ENCODE data around the gene VGLL3.
"Not testable (repeated sequence)": the region's sequence is repeated elsewhere in the genome, so short reads cannot be mapped to it uniquely, and the experiment has no call there.

VGLL3 gene, protein sequence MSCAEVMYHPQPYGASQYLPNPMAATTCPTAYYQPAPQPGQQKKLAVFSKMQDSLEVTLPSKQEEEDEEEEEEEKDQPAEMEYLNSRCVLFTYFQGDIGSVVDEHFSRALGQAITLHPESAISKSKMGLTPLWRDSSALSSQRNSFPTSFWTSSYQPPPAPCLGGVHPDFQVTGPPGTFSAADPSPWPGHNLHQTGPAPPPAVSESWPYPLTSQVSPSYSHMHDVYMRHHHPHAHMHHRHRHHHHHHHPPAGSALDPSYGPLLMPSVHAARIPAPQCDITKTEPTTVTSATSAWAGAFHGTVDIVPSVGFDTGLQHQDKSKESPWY

GRCh38 chr3:86990734-86991481, at the start of gene VGLL3:
Gene VGLL3, minus strand, starts transcription at chr3:86991149. Its CDS starts 406 bp downstream, at chr3:86990743.
- DNase-seq (ENCODE audit: low read depth in 1 of 2, low spot score in 1 of 2), result peak in 1 of 2 experiments; percentile 31
- in situ Hi-C loops (cut with HindIII; ENCODE audit: low pct_unique_long_range_greater_than_20kb, low sequenced_read_pairs), result no loop called here
- no peak for TF ChIP-seq JUND (IDR thresholded peaks at IDR 0.05; ENCODE audit: low read depth)

DNA sequence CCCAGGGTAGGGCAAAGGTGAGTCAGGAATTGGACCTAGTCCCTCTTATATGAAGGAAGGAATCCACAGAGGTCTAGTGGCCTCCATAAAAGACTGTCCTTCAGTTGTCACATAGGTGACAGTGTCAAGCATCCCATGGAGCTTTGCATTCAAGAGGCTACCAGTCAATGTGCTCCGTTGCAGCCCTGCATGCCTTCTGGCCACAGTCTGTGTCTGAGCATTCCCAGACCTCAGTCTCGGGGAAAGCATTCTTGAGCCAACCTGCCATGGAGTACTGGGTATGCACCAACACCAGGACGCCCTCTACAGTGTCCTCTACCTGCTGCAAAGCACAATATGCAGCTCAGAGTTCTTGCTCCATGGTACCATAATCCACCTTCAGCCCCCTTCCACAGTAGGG, 46.7 kb upstream of the VGLL3 start:
- in situ Hi-C loops (cut with HindIII; ENCODE audit: low pct_unique_long_range_greater_than_20kb, low sequenced_read_pairs), result no loop called here
- no peak for TF ChIP-seq JUND (IDR thresholded peaks at IDR 0.05; ENCODE audit: low read depth)
- DNase-seq (ENCODE audit: low read depth in 1 of 2, low spot score in 1 of 2), result no peak

DNA sequence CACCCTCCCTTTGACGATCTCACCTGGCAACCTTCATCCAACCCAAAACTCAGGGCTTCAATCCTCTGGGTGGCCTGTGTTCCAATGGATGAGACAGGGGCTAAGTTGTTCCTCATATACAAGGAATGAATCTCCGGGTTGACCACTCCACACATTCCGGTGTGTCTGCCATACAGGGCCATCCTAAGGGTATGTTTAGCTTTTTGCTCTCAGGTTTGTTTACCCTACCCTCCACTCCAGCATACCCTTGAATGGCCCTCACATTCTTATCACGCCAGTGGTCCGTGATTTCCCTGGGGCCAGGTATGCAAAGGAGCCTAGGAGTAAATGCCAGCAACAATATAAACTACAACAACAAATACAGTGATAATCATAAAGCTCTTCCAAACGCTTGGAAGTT, 45.7 kb upstream of the VGLL3 start:
- in situ Hi-C loops (cut with HindIII; ENCODE audit: low pct_unique_long_range_greater_than_20kb, low sequenced_read_pairs), result no loop called here
- DNase-seq (ENCODE audit: low read depth in 1 of 2, low spot score in 1 of 2), result no peak

DNA sequence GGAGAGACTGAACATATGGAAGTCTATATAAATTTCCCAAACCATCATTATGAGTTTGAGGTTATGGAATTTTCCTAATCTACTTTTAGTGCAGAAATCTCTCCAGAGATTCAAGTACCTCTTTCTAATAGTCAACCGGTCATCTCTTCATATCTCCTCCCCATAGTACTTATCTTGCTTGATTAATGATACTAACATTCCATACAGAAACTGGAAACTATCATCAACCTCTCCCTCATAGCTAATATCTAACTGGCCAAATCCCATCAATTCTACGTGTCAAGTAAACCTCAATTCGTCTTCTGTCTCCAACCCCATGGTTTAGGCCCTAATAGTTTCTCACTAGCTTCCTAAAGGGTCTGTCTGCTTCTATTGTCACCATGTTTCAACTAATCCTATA, 44.4 kb upstream of the VGLL3 start:
- in situ Hi-C loops (cut with HindIII; ENCODE audit: low pct_unique_long_range_greater_than_20kb, low sequenced_read_pairs), result no loop called here
- no peak for DNase-seq (ENCODE audit: low read depth in 1 of 2, low spot score in 1 of 2)
- TF ChIP-seq JUND (IDR thresholded peaks at IDR 0.05; ENCODE audit: low read depth), result no peak

More for the DNA sequence above, 45.7 kb upstream of the VGLL3 start:
- no peak for TF ChIP-seq JUND (IDR thresholded peaks at IDR 0.05; ENCODE audit: low read depth)

DNA sequence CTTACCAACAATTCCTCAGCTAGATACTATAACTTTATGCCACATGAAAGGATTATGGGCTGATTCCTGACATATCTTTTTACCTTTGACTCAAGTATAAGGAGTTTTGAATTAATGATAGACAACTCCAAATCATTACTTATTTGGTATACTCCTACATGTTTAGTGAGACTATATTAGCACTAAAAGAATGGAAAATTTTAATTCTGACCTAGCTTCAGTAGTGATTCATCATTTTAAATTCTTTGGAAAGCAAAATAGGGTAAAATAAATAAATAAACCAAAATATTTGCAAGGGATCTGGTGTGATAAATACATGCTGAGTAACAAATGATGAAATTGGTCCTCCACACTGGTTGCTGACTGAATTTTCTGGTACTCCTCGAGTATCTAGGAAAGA, 42.3 kb upstream of the VGLL3 start:
- TF ChIP-seq JUND (IDR thresholded peaks at IDR 0.05; ENCODE audit: low read depth), result no peak
- no peak for DNase-seq (ENCODE audit: low read depth in 1 of 2, low spot score in 1 of 2)
- in situ Hi-C loops (cut with HindIII; ENCODE audit: low pct_unique_long_range_greater_than_20kb, low sequenced_read_pairs), result no loop called here

DNA sequence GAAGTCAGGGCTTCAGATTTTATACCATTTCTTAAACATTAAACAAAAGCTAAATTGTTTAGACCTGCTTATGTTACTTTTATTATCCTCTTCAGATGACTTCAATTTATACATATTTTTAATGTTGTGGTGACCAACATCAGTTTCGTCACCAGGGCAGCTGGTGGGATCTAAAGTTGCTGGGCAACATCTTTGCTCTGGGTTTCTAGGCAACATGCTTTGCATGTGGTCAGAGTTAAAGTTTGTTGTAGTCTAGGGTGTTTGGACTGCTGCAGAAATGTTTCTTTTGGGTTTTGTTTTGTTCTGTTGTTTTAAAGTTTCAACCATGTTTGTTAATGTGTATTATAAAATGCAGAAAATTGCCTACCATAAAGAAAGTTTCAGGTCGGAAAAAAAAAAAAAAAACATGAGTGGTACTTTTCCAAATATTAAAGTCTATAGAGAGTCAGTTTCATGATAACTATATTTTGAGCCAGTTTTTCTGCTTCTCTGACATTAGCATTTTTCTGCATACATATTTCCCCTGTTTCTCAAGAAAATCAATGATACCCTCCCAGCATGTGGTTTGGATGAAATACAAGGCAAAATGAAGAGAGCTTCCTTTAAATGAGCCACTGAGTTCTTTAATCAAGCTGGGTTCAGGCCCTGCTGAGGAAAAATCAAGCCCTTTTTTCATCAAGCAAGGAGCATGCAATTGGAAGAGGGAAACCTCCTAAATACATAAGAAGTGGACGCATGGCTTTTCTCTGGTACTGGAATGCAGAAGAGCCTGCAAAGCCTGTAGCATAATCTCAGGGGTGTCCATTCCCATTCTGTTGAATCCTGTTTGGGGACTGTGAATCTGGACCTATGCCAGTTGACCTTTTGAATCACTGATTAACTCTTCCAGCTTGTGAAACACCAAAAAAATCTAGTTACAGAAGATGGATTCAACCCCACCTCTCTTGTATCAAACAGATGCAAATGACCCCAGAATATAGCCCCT, 35.0 kb upstream of the VGLL3 start:
- TF ChIP-seq JUND (IDR thresholded peaks at IDR 0.05; ENCODE audit: low read depth), result no peak
- peak in 1 of 2 experiments; percentile 69 for DNase-seq (ENCODE audit: low read depth in 1 of 2, low spot score in 1 of 2)
- in situ Hi-C loops (cut with HindIII; ENCODE audit: low pct_unique_long_range_greater_than_20kb, low sequenced_read_pairs), result no loop called here

DNA sequence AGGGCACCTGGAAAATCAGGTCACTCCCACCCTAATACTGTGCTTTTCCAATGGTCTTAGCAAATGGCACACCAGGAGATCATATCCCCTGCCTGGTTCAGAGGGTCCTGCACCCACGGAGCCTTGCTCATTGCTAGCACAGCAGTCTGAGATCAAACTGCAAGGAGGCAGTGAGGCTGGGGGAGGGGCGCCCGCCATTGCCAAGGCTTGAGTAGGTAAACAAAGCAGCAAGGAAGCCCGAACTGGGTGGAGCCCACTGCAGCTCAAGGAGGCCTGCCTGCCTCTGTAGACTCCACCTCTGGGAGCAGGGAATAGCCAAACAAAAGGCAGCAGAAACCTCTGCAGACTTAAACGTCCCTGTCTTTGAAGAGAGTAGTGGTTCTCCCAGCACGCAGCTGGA, 26.4 kb upstream of the VGLL3 start:
- peak in 1 of 2 experiments; percentile 26 for DNase-seq (ENCODE audit: low read depth in 1 of 2, low spot score in 1 of 2)
- in situ Hi-C loops (cut with HindIII; ENCODE audit: low pct_unique_long_range_greater_than_20kb, low sequenced_read_pairs), result not testable (repeated sequence)

GRCh38 chr3:87009271-87009670, 18.3 kb upstream of the VGLL3 start:
- TF ChIP-seq JUND (IDR thresholded peaks at IDR 0.05; ENCODE audit: low read depth), result no peak
- no peak for DNase-seq (ENCODE audit: low read depth in 1 of 2, low spot score in 1 of 2)
- in situ Hi-C loops (cut with HindIII; ENCODE audit: low pct_unique_long_range_greater_than_20kb, low sequenced_read_pairs), result no loop called here

DNA sequence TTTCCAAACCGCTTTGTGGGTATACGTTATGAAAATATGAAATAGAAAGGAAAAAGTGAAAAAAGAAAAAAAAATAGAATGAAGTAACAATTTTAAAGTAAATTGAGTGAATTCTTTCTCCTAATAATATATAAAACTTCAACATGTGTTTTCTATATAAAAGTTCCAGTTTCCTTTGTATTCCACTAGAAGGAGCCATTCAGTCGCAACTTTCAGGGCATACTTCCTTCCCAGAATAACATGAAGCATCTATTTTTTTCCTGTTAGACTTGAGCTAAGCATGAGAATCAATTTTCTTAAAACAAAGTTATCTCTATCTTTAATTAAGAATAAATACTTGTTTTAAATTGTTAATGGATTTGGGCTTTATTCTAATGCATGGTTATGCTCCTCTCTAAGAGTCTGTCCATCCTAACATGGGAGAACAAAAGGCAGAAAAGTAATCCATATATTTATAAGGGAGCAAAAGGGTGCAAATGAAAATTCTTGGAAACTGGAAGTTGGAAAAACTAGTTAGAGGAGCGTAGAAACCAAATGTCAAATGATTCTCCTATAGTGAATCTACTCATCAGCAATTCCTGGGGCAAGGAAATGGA, 16.0 kb upstream of the VGLL3 start:
- no peak for TF ChIP-seq JUND (IDR thresholded peaks at IDR 0.05; ENCODE audit: low read depth)
- peak in 1 of 2 experiments; percentile 45 for DNase-seq (ENCODE audit: low read depth in 1 of 2, low spot score in 1 of 2)
- in situ Hi-C loops (cut with HindIII; ENCODE audit: low pct_unique_long_range_greater_than_20kb, low sequenced_read_pairs), result no loop called here

DNA sequence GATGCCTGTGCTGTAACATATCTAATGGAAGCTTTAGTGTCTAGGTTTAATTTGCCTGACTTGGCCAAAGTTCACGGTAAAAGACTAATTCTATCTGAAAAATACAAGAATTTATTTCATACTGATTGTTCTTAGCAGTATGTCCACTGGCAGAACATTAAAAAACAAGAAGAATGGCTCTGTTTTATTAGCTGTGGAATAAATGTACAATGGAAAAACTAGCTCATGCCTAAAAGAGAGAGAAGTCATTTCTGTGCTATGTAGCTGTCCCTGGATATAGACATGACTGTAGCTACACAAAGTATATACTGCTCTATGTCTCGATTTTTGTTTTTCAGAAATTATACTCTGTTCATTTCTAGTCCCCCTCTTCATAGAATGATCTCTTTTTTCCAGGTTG, 13.9 kb upstream of the VGLL3 start:
- in situ Hi-C loops (cut with HindIII; ENCODE audit: low pct_unique_long_range_greater_than_20kb, low sequenced_read_pairs), result no loop called here
- no peak for DNase-seq (ENCODE audit: low read depth in 1 of 2, low spot score in 1 of 2)
- no peak for TF ChIP-seq JUND (IDR thresholded peaks at IDR 0.05; ENCODE audit: low read depth)

DNA sequence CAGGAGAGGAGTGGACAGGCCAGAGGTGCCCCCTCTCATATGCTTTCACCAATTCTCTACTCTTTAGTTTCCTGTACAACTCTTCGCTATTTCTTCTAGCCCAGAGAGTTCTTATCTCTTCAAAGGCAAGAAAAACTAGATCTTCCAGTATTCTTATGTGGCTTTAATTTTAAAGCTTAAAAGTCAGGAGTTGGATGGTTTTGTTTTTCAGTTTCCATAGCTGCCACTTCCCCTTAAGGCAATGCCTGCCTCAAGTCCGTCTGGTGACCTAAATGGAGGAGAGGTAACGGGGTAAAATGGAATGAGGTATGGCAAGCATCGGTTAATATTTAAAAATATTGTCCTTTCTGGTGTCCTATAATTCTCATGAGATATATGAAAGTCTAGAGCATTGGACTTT, 11.4 kb upstream of the VGLL3 start:
- no peak for DNase-seq (ENCODE audit: low read depth in 1 of 2, low spot score in 1 of 2)
- no peak for TF ChIP-seq JUND (IDR thresholded peaks at IDR 0.05; ENCODE audit: low read depth)
- in situ Hi-C loops (cut with HindIII; ENCODE audit: low pct_unique_long_range_greater_than_20kb, low sequenced_read_pairs), result no loop called here

- no peak for DNase-seq (ENCODE audit: low read depth in 1 of 2, low spot score in 1 of 2)
- TF ChIP-seq JUND (IDR thresholded peaks at IDR 0.05; ENCODE audit: low read depth), result no peak
- in situ Hi-C loops (cut with HindIII; ENCODE audit: low pct_unique_long_range_greater_than_20kb, low sequenced_read_pairs), result no loop called here
Observed at GRCh38 chr3:87001473-87002098, 10.6 kb upstream of the VGLL3 start.
